Ureter (tissue), 1 donor: Measurements from ENCODE around the gene CEP112. TPM values are rescaled to one million over a fixed set of nuclear protein-coding genes. Genes with fewer than 3 reads are reported as not detected.
"Not testable (repeated sequence)": the region's sequence is repeated elsewhere in the genome, so short reads cannot be mapped to it uniquely, and the experiment has no call there.

Experiments used
- DNase-seq: peaks from one replicate; pipeline ENCODE4 v3.0.0-alpha.2; 2020; ENCODE audit warnings: low spot score
- total RNA-seq: library from RNA; stranded (reverse); gene quantifications from one replicate; pipeline ENCODE4 v1.2.4, GENCODE V29; 2023
- donor health status: DM: yes; HTN: yes; CAD: no.

CEP112 gene
- total RNA-seq, 1 donor from 2014 or later, result 18.0 TPM

GRCh38 chr17:66165537-66166123 lies 26.3 kb downstream of the CEP112 start:
- DNase-seq, result no peak

DNA sequence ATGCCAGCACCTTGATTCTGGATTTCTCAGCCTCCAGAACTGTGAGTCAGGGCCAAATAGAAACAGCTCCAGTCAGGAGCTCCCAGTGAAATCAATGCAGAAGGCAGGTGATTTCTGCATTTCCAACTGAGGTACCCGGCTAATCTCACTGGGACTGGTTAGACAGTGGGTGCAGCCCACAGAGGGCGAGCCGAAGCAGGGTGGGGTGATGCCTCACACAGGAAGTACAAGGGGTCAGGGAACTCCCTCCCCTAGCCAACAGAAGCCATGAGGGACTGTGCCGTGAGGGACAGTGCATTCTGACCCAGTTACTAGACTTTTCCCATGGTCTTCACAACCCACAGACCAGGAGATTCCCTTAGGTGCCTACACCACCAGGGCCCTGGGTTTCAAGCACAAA lies 36.9 kb downstream of the CEP112 start:
- not testable (repeated sequence) for DNase-seq

- DNase-seq, result no peak
These were observed 39.2 kb downstream of the CEP112 start for GRCh38 chr17:66152756-66153155.

- no peak for DNase-seq
These were observed 41.2 kb downstream of the CEP112 start for GRCh38 chr17:66150708-66151107.

GRCh38 chr17:66149562-66149961 lies 42.4 kb downstream of the CEP112 start:
- no peak for DNase-seq

DNA sequence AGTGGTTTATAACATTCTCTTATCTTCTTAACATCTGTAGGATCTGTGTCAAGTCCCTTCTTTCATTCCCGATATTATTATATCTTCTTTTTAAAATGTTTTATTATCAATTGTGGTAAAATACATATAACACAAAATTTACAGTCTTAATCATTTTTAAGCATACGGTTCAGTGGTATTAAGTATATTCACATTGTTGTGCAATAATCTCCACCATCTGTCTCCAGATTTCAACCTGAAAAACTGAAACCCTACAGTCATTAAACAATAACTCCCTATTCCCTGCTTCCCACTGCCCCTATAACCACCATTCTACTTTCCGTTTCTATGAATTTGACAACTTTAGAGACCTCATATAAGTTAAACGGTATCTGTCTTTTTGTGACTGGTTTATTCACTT lies 45.5 kb downstream of the CEP112 start:
- DNase-seq, result no peak

- DNase-seq, result no peak
These were observed 48.2 kb downstream of the CEP112 start for GRCh38 chr17:66143657-66144282.

DNA sequence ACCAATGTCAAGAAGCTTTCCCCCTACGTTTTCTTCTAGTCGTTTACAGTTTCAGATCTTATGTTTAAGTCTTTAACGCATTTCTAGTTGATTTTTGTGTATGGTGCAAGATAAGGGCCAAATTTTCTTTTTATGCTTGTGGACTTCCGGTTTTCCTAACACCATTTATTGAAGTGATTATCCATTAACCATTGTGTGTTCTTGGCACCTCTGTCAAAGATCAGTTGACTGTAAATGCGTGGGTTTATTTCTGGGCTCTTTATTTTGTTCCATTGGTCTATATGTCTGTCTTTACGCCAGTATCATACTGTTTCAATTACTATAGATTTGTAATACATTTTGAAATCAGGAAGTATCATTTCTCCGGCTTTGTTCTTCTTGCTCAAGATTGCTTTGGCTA lies 49.5 kb downstream of the CEP112 start:
- no peak for DNase-seq

GRCh38 chr17:66138120-66138519 lies 53.8 kb downstream of the CEP112 start:
- DNase-seq, result no peak

DNA sequence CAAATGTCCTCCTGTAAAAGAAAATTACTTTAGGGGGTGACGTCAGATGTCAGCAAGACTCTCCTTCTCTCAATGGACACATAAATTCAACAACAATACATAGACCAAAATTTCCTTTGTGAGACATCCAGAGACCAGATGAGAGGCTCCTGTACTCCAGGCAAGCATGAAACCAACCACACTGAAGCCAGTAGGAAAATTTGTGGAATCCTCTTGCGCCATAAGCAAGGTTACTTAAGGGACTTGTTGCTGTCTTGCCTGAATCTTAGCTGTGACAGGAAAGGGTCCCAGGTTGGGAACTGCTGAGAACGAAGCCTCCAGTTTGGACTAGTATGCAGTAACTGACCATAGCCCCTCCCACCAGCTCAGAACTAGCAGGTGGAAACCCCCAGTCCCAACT lies 56.0 kb downstream of the CEP112 start:
- no peak for DNase-seq

DNA sequence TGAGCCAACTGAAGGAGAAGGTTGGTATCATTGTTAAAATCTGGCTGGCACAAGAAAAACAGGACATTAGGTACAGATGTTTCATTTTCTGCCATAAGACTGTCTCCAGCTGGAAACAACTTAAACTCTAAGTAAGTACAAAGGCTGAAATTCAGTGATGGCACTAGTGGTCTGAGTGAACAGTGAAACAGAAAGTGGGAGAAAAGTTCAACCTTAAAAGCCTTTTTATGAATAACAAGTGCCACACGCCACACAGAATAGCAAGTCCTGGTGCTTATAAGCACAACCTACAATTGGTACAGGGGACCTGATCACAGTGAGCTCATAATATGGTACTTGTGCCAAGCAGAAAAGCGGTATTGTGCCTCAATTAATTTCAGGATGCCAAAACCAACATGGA lies 56.7 kb downstream of the CEP112 start:
- DNase-seq, result no peak

DNA sequence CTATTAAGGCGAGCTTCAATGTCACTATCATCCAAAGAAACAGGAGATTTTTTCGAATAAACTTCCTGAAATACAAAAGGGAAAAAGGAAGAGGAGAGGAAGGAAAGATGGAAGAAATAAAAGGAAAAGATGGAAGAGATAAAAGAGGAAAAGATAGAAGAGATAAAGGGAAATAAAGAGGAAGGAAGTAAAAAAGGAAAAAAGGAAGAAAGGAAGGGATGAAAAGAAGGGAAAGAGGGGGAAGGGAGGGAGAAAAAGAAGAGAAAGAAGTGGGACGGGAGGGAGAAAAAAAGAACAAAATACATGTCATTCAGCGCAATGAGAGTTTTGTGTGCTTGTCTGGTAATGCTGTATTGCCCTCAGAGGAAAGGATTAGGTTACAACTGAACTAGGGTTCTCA lies 62.2 kb downstream of the CEP112 start:
- DNase-seq, result no peak

GRCh38 chr17:66126231-66126630 lies 65.7 kb downstream of the CEP112 start:
- no peak for DNase-seq

- no peak for DNase-seq
These were observed 68.8 kb downstream of the CEP112 start for GRCh38 chr17:66123163-66123562.

DNA sequence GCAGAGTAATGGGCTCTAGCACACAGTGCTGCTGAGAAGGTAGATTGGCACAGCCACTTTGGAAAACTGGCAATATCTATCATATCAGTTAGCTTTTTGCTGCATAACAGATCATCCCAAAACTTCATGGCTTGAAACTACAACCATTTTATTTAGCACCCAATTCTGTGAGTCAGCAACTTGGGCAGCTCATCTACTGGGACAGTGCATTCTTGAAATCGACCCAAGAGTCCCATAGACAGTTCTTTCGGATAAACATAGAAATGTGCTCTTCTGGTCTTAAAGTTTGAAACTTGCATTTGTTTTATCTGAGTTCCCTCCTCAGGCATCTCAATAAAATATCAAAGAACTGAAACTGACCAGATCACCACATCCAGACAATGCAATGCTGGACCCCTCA lies 76.7 kb downstream of the CEP112 start:
- DNase-seq, result no peak

GRCh38 chr17:66114609-66115008 lies 77.3 kb downstream of the CEP112 start:
- no peak for DNase-seq

DNA sequence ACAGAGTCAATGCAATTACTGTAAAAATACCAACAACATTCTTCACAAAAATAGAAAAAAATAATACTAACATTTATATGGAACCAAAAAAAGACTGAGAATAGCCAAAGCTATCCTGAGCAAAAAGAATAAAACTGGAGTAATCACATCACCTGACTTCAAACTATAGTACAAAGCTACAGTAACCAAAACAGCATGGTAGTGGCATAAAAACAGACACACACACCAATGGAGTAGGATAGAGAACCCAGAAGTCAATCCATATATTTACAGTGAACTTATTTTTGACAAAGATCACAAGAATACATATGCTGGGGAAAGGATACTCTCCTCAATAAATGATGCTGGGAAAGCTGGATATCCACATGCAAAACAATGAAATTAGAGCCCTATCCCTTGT lies 84.2 kb downstream of the CEP112 start:
- no peak for DNase-seq

- no peak for DNase-seq
These were observed 93.9 kb downstream of the CEP112 start for GRCh38 chr17:66098040-66098439.

GRCh38 chr17:66094727-66095126 lies 97.2 kb downstream of the CEP112 start:
- DNase-seq, result no peak

GRCh38 chr17:66091445-66092080 lies 100.4 kb downstream of the CEP112 start:
- no peak for DNase-seq

GRCh38 chr17:66089764-66090163 lies 102.2 kb downstream of the CEP112 start:
- no peak for DNase-seq

- no peak for DNase-seq
These were observed 103.8 kb downstream of the CEP112 start for GRCh38 chr17:66088173-66088572.

GRCh38 chr17:66087073-66087472 lies 104.9 kb downstream of the CEP112 start:
- no peak for DNase-seq

DNA sequence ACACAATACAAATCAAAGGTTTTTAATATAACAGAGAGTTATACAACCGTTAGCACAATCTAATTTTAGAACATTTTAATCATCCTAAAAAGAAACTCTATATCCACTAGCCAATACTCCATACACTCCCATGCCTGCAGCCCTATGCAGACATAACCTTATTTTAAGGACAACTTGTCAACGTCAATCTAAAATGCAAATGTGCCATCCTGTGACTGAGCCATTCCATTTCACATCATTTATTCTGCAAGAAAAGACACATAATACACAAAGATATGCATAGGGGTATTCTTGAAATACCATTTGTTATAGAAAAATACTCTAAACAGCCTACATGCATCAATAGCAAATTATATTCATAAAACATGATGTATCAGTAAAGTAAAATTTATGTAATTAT lies 106.7 kb downstream of the CEP112 start:
- DNase-seq, result no peak
